Midbrain (tissue), 1 donor: ENCODE measurements around the gene SNAPC5.

Source experiments
- DNase-seq: peaks from one replicate; lab custom pipeline; 2025; lab: John Stamatoyannopoulos, UW

Gene SNAPC5

GRCh38 chr15:66456211-66456610 lies 41.4 kb downstream of the SNAPC5 start:
- DNase-seq = no peak

- no peak for DNase-seq
Measured at GRCh38 chr15:66454143-66454542, 43.4 kb downstream of the SNAPC5 start.

- DNase-seq = peak; percentile 19
Measured at GRCh38 chr15:66452971-66453580, 44.5 kb downstream of the SNAPC5 start.

GRCh38 chr15:66452420-66452819 lies 45.1 kb downstream of the SNAPC5 start:
- DNase-seq = no peak
